Transverse colon (tissue), 4 donors: ENCODE data around the gene THBS2. TPM values are rescaled to one million over a fixed set of nuclear protein-coding genes. Genes with fewer than 3 reads are reported as not detected.

Experiments used
- DNase-seq: peaks from one replicate; pipeline ENCODE4 v3.0.0-alpha.2; 2019
- H3K27ac ChIP-seq, 4 donors: fragments of 200-600 bp; sonication (generic); 2 replicates each; pipeline ENCODE4 v1.5.1; 2016 to 2018; ENCODE audit warnings: inconsistent platforms in 4 of 4
- H3K27me3 ChIP-seq: fragments of 200-600 bp; sonication (generic); 2 replicates; pipeline ENCODE4 v1.5.1; 2017; ENCODE audit warnings: inconsistent platforms
- H3K36me3 ChIP-seq, 4 donors: fragments of 200-600 bp; sonication (generic); 2 replicates each; pipeline ENCODE4 v1.5.1; 2017 to 2019; ENCODE audit warnings: inconsistent platforms in 4 of 4
- H3K4me1 ChIP-seq, 4 donors: fragments of 200-600 bp; sonication (generic); 2 replicates each; pipeline ENCODE4 v1.5.1; 2017 to 2020; ENCODE audit warnings: inconsistent platforms in 4 of 4
- H3K4me3 ChIP-seq, 4 donors: fragments of 200-600 bp; sonication (generic); 1 replicate in 1 of 4; 2 replicates in 3 of 4; pipeline versions ENCODE4 v1.5.1 to v1.6.1; 2017 to 2019; ENCODE audit warnings: inconsistent platforms in 4 of 4
- H3K9me3 ChIP-seq, 2 donors: fragments of 200-600 bp; sonication (generic); 2 replicates each; pipeline ENCODE4 v1.5.1; 2017 to 2019; ENCODE audit warnings: inconsistent platforms in 2 of 2
- CTCF ChIP-seq, 5 experiments: fragments of 200-600 bp in 3 of 5; fragments of 450-650 bp in 2 of 5; sonication (generic) in 3 of 5; IDR thresholded peaks; 1 replicate in 2 of 5; 2 replicates in 3 of 5; pipeline ENCODE4 v1.5.1; 2016 to 2017; ENCODE audit warnings: antibody characterized with exemption in 5 of 5, inconsistent platforms in 3 of 5, mild to moderate bottlenecking in 2 of 5, moderate library complexity in 1 of 5
- EP300 ChIP-seq: sonication (generic); formaldehyde crosslinking; IDR thresholded peaks from one replicate; pipeline ENCODE4 v1.6.1; 2017; ENCODE audit warnings: antibody characterized with exemption, low read depth
- POLR2A ChIP-seq: fragments of 450-650 bp; IDR thresholded peaks from one replicate; pipeline ENCODE4 v1.6.1; 2016; ENCODE audit warnings: antibody characterized with exemption, mild to moderate bottlenecking, moderate library complexity
- POLR2AphosphoS5 ChIP-seq, 3 donors: sonication (generic); formaldehyde crosslinking; IDR thresholded peaks; one replicate each; pipeline ENCODE4 v1.6.1; 2016; ENCODE audit warnings: antibody characterized with exemption in 3 of 3
- WGBS, 2 donors: methylation state at CpG; one replicate each; pipeline ENCODE4 v1.1.5; 2018; ENCODE audit warnings: low coverage in 1 of 2; 5-methylcytosine and 5-hydroxymethylcytosine counted together
- in situ Hi-C, 4 donors: fragments of 200-750 bp; cut with MboI; loops; one replicate each; pipeline versions ENCODE4 v1.15.0 to v1.15.1; 2017; ENCODE audit warnings: low sequenced_read_pairs in 3 of 4, low pct_ligation_motif_present in 1 of 4, low pct_unique_long_range_greater_than_20kb in 1 of 4
- intact Hi-C: fragments of 100-400 bp; cut with DNase I; formaldehyde crosslinking; loops from one replicate; pipeline ENCODE4 v1.15.1; 2023; ENCODE audit warnings: low total_unique reads
- total RNA-seq, 4 donors: library from RNA; depleted of rRNA; stranded (reverse); fragments of >200 nt; gene quantifications; one replicate each; pipeline ENCODE4 v1.1.0, GENCODE V29; 2016

Gene THBS2
- total RNA-seq, 4 donors from 2014 or later: 11.5 to 25.5 (median 18.1) TPM

DNA sequence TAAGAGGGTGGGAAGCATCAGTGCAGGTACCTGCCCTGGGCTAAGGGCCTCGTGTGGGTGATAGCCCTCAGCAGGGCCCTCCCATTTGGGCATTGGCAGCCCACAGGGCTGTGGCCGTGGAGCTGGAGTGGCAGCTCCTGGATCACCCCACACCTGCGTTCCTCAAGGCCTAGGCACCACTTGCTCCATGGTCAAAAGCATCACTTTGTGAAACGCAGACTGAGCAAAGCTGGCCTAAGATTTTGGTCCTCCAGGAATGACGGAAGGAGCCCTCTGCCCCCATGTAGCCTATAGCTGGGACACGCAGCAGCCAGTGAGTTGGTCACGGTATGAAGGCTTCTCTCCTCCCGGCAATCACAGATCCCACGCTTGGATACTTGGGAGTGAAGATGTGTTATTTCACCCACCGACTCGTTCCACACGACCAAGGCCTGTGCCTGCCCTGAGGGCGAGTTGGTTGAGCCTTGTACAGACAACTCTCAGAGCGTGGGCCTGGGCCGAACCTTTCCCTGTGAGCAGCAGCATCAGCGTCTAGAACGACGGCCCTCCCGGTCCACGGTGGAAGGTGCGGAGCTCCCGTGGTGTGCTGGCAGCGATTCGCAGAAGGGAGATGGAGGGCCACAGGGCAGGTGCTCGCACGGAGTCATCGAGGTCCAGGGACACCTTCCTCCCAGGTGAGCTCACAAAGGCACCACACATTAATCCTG, 39.7 kb downstream of the THBS2 start:
- H3K27ac ChIP-seq: peak overlapping the region; percentile 81 to 93 (median 86)
- in situ Hi-C loops: no loop called here
- no peak for DNase-seq
- H3K27me3 ChIP-seq: no peaks in the 10 kb centered on the region
- no peaks in the 10 kb centered on the region for H3K9me3 ChIP-seq
- H3K4me1 ChIP-seq: peaks cover 5 to 24% (median 22%) of the 10 kb centered on the region in 4 donors
- intact Hi-C loops: no loop called here
- TF ChIP-seq POLR2A (no peak), POLR2AphosphoS5 (IDR thresholded peaks at IDR 0.05) (no peak), CTCF (IDR thresholded peaks at IDR 0.05) (no peak), EP300 (no peak)
- 98% methylated on average over 27 of the region's 27 CpGs; no CpG with 5 or more reads in 1 of the 2 donors for WGBS, 2 donors
- no peaks in the 10 kb centered on the region for H3K36me3 ChIP-seq
- no peak overlapping the region for H3K4me3 ChIP-seq

DNA sequence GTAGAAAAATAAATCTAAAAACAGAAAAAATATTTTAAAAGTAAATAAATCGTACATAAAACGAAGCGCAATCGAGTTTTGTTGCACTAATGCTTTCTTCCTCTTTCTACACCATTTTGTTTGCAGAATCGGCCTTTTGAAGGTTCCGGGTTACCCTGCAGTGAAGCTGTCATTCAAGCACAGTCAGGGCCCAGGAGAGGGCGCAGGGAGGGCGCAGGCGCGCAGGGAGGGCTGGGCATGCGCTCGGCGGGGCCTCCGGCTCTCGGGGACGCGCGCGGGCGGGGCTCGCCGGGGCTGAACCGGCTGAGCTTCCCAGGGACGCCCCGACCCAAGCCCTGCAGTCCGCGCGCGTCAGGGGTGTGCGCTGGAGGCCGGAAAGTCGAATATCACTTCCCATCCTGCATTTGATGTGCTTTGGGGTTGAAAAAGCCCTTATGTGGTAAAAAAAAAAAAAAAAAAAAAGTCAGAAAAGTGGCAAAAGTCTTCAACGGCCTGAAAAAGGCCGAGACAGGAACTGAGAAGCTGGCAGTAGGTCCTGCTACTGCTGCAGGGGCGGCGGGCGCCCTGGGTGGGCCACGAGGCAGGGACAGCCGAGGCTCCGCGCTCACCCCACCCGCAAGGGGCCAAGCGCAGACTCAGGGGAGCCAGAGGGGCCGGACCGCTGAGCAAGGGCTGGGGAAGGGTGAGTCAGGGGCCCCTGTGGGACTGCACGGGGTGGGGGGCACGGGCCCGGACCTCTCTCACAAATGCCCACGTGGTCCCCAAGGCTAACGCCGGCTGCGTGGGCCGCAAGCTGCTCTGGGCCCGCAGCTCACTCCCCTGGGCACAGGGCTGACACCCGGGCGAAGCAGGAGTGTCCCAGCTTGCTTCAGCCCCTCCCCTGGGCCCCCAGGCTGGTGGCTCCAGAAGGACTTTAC, 40.5 kb downstream of the THBS2 start:
- 1 to 28% methylated on average over 6 to 53 of the region's 56 CpGs for WGBS, 2 donors
- Histone ChIP-seq H3K27me3 (no peaks in the 10 kb centered on the region), H3K27ac (peak overlapping the region; percentile 81 to 93 (median 86)), H3K4me1 (peaks cover 5 to 24% (median 22%) of the 10 kb centered on the region in 4 donors), H3K9me3 (no peaks in the 10 kb centered on the region), H3K36me3 (no peaks in the 10 kb centered on the region), H3K4me3 (peak overlapping the region in 3 of 4 donors; percentile 23 to 44 (median 25))
- DNase-seq: peak; percentile 94
- in situ Hi-C loops (no loop called here), intact Hi-C loops (no loop called here)
- no peak for TF ChIP-seq EP300
- TF ChIP-seq CTCF (IDR thresholded peaks at IDR 0.05): peak in 3 of 5 experiments; percentile 32 to 47 (median 46)
- TF ChIP-seq POLR2A: peak; percentile 29
- TF ChIP-seq POLR2AphosphoS5 (IDR thresholded peaks at IDR 0.05): peak; percentile 4 to 22 (median 7)

DNA sequence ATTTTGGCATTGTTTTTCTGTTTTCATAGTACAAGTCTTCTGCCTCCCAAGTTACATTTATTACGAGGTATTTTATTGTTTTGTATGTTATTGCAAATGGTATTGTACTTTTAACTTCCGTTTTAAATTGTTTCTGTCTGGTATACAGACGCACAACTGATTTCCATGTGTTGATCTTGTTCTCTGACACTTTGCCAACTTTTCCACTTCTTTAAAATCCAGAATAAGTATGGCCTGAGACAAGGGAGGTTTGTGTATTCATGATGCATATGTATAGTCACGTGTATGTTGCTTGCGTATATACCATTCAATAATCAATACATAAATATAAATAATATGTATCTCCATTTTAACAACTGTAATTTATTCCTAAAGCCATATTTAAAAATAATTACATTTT, 41.2 kb downstream of the THBS2 start:
- peak overlapping the region in 3 of 4 donors; percentile 23 to 44 (median 25) for H3K4me3 ChIP-seq
- intact Hi-C loops (no loop called here), in situ Hi-C loops (no loop called here)
- no peak for DNase-seq
- peaks cover 3 to 4% of the 10 kb centered on the region in 2 donors for H3K9me3 ChIP-seq
- peak overlapping the region; percentile 81 to 93 (median 86) for H3K27ac ChIP-seq
- no peaks in the 10 kb centered on the region for H3K27me3 ChIP-seq
- peaks cover 5 to 24% (median 22%) of the 10 kb centered on the region in 4 donors for H3K4me1 ChIP-seq
- no peaks in the 10 kb centered on the region for H3K36me3 ChIP-seq
- TF ChIP-seq EP300 (no peak), POLR2A (no peak), CTCF (IDR thresholded peaks at IDR 0.05) (no peak), POLR2AphosphoS5 (IDR thresholded peaks at IDR 0.05) (no peak)
- WGBS, 2 donors: 57 to 62% methylated on average over 5 of the region's 5 CpGs

DNA sequence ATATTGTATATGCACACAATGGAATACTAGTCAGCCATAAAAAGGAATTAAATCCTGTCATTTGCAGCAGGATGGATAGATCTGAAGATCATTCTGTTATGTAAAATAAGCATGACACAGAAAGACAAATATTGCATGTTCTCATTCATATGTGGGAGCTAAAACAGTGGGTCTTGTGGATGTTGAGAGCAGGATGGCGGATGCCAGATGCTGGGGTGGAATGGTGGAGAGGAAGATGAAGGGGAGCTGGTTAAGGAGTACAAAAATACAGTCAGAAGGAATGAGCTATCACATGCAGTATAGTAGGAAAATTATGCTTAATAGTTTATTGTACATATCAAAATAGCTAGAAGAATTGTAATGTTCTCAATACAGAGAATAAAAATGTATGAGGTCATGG, 41.8 kb downstream of the THBS2 start:
- no peak overlapping the region for H3K4me3 ChIP-seq
- no peaks in the 10 kb centered on the region for H3K27me3 ChIP-seq
- 98 to 100% methylated on average over 1 of the region's 1 CpG for WGBS, 2 donors
- no peaks in the 10 kb centered on the region for H3K36me3 ChIP-seq
- TF ChIP-seq POLR2A: no peak
- TF ChIP-seq EP300: no peak
- in situ Hi-C loops (no loop called here), intact Hi-C loops (no loop called here)
- DNase-seq: no peak
- H3K9me3 ChIP-seq: peaks cover 9 to 10% of the 10 kb centered on the region in 2 donors
- H3K4me1 ChIP-seq: peaks cover 5 to 24% (median 22%) of the 10 kb centered on the region in 4 donors
- H3K27ac ChIP-seq: no peak overlapping the region
